ENCODE data around the gene GFI1.
"Not testable (repeated sequence)": the region's sequence is repeated elsewhere in the genome, so short reads cannot be mapped to it uniquely, and the experiment has no call there.

Gene GFI1

GRCh38 chr1:92443893-92444292 is 42.8 kb downstream of the GFI1 start:
- H3K27me3 ChIP-seq (replicated peaks; ENCODE audit: control insufficient read depth, insufficient read depth, low read length), result no peaks in the 10 kb centered on the region
- TF ChIP-seq, protein P1, sequence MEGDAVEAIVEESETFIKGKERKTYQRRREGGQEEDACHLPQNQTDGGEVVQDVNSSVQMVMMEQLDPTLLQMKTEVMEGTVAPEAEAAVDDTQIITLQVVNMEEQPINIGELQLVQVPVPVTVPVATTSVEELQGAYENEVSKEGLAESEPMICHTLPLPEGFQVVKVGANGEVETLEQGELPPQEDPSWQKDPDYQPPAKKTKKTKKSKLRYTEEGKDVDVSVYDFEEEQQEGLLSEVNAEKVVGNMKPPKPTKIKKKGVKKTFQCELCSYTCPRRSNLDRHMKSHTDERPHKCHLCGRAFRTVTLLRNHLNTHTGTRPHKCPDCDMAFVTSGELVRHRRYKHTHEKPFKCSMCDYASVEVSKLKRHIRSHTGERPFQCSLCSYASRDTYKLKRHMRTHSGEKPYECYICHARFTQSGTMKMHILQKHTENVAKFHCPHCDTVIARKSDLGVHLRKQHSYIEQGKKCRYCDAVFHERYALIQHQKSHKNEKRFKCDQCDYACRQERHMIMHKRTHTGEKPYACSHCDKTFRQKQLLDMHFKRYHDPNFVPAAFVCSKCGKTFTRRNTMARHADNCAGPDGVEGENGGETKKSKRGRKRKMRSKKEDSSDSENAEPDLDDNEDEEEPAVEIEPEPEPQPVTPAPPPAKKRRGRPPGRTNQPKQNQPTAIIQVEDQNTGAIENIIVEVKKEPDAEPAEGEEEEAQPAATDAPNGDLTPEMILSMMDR (IDR thresholded peaks at IDR 0.05; ENCODE audit: insufficient read depth, low read length, poor library complexity, severe bottlenecking), result no peak
- no peak overlapping the region for H3K4me3 ChIP-seq (replicated peaks; ENCODE audit: low read depth, low read length)
- no peaks in the 10 kb centered on the region for H3K36me3 ChIP-seq (ENCODE audit: control insufficient read depth, insufficient read depth, low read length)
- DNase-seq (ENCODE audit: extremely low read depth, insufficient read length), result no peak

DNA sequence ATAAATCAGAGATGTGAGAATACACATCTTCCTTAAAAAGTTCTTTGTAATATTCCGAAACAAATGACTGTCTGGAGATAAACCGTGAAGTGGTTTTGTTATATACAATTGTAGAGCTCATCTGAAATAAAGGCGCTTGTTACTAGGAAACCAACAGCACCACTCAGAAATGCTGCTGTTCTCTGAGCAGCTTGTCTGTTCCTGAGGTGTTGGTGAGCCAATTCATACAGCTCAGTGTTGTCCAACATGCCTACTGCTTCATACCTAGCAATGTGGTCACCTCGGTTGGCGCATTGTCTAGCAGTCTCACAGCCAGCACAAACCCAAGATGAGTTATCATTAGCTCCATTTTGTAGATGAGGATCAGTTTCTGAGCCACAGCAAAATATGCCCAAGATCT is 44.4 kb downstream of the GFI1 start:
- no peak for DNase-seq (ENCODE audit: extremely low read depth, insufficient read length)
- Histone ChIP-seq H3K36me3 (ENCODE audit: control insufficient read depth, insufficient read depth, low read length) (no peaks in the 10 kb centered on the region), H3K4me3 (replicated peaks; ENCODE audit: low read depth, low read length) (no peak overlapping the region), H3K27me3 (replicated peaks; ENCODE audit: control insufficient read depth, insufficient read depth, low read length) (no peaks in the 10 kb centered on the region)
- TF ChIP-seq, protein P1 (IDR thresholded peaks at IDR 0.05; ENCODE audit: insufficient read depth, low read length, poor library complexity, severe bottlenecking), result no peak

DNA sequence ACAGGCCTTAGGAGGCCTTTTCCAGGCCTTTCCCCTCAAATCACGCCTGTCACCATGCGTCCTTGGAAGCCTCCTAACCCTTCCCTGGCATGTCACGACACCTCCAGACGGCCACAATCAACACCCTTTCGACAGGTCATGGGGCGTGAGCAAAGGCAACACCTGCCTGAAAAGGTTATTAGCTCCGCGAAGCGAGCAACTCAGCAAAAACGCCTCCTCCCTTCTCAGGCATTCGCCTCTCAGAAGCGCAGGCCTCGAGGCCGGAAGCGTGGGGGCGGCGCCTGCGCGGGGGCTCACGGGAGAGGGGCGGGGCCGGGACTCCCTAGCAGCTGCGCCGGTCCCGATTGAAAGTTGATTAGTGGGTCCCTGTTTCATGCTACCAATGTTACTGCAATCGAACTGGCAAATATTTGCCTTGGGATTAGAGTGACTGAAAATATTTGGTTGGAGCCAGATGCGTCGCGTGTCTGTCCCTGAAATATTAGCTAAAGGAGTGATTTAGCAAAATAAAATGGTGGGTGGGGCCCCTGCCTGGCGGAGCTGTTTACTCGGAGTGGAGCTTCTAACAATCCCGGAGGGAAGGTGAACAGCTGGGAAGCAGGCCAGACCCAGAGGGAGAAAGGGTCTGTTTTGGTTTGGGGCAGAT is 44.9 kb downstream of the GFI1 start:
- H3K4me3 ChIP-seq (replicated peaks; ENCODE audit: low read depth, low read length), result no peak overlapping the region
- H3K27me3 ChIP-seq (replicated peaks; ENCODE audit: control insufficient read depth, insufficient read depth, low read length), result no peaks in the 10 kb centered on the region
- TF ChIP-seq, protein P1 (IDR thresholded peaks at IDR 0.05; ENCODE audit: insufficient read depth, low read length, poor library complexity, severe bottlenecking), result no peak
- no peaks in the 10 kb centered on the region for H3K36me3 ChIP-seq (ENCODE audit: control insufficient read depth, insufficient read depth, low read length)
- no peak for DNase-seq (ENCODE audit: extremely low read depth, insufficient read length)

DNA sequence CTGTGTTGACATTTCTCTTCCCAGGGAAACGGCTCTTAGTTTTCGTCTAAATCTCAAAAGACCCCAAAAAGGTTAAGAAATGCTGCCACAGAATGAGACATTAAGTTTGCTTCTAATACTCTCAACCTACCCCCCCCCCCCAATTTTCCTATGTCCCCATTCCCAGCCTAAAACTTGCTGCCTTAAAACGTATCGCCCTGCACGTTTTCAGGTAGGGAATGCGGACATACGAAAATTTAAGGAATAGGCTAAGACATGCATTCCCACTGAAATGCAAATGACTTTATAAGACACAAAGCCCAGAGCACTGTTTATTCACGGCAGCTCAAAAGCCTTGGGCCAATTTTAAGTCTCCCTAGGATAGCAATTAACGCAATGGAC is 45.4 kb downstream of the GFI1 start:
- Histone ChIP-seq H3K36me3 (ENCODE audit: control insufficient read depth, insufficient read depth, low read length) (no peaks in the 10 kb centered on the region), H3K4me3 (replicated peaks; ENCODE audit: low read depth, low read length) (no peak overlapping the region), H3K27me3 (replicated peaks; ENCODE audit: control insufficient read depth, insufficient read depth, low read length) (no peaks in the 10 kb centered on the region)
- DNase-seq (ENCODE audit: extremely low read depth, insufficient read length), result no peak
- TF ChIP-seq, protein P1 (IDR thresholded peaks at IDR 0.05; ENCODE audit: insufficient read depth, low read length, poor library complexity, severe bottlenecking), result no peak

DNA sequence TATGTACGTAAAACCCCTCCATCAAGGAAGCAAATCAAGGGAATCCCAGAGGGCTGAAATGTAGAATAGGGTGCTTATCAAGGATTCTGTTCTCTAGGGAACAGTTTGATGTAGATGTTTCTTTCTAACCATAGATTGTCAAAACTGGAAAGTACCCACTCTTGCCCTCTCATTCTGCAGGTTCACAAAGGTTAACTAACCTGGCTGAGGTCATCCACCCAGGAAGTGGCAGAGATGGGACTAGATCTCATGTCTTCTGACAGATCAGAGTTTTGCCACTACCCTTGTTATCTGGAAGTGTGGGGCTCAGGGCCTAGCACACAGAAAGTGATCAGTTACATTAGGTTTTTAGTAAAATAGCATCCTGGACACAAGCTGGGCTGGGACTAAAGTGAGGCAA is 47.4 kb downstream of the GFI1 start:
- Histone ChIP-seq H3K36me3 (ENCODE audit: control insufficient read depth, insufficient read depth, low read length) (no peaks in the 10 kb centered on the region), H3K4me3 (replicated peaks; ENCODE audit: low read depth, low read length) (no peak overlapping the region), H3K27me3 (replicated peaks; ENCODE audit: control insufficient read depth, insufficient read depth, low read length) (no peaks in the 10 kb centered on the region)
- TF ChIP-seq, protein P1 (IDR thresholded peaks at IDR 0.05; ENCODE audit: insufficient read depth, low read length, poor library complexity, severe bottlenecking), result no peak
- no peak for DNase-seq (ENCODE audit: extremely low read depth, insufficient read length)

- H3K4me3 ChIP-seq (replicated peaks; ENCODE audit: low read depth, low read length); H3K36me3 ChIP-seq (ENCODE audit: control insufficient read depth, insufficient read depth, low read length); DNase-seq (ENCODE audit: extremely low read depth, insufficient read length); H3K27me3 ChIP-seq (replicated peaks; ENCODE audit: control insufficient read depth, insufficient read depth, low read length): not testable (repeated sequence)
These were observed 52.2 kb downstream of the GFI1 start for GRCh38 chr1:92434572-92434971.

Measured in GM06990 (cell line).